ENCODE measurements around the gene PRKCA.

DNA sequence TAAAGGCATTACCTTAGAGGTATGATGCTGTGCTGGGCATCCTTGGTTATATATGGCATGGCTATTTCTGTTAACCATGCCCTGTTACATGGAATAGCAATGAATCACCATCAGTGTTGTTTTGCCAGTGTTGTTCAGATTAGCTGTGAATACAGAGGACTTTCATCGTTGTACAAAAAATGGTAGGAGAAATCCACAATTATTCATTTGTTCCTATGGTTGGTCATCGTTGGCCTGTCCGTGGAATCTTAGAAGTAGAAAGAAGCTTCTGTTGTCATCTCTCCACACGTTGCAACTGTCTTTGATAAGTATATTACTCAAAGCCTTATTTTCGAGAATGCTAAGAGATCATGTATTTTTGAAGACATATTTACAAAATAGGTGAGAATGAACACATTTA is 418.2 kb downstream of the PRKCA start:
- no peak for TF ChIP-seq POLR2A (IDR thresholded peaks at IDR 0.05)
- no peak for TF ChIP-seq CTCF (IDR thresholded peaks at IDR 0.05)
- TF ChIP-seq POLR2AphosphoS5 (IDR thresholded peaks at IDR 0.05) = no peak
- TF ChIP-seq EP300 (IDR thresholded peaks at IDR 0.05) = no peak

Measured in gastroesophageal sphincter (tissue), 3 donors.